Iris pigment epithelial cell (primary cell): ENCODE data around the gene SERPINI1.
A peak's percentile ranks its signal among the peaks of the same experiment; 100 is the strongest.
"Not testable (repeated sequence)": the region's sequence is repeated elsewhere in the genome, so short reads cannot be mapped to it uniquely, and the experiment has no call there.

ENCODE experiments used
- DNase-seq: peaks from one replicate; pipeline ENCODE4 v3.0.0-alpha.2; 2011; ENCODE audit warnings: low read depth

Gene SERPINI1

DNA sequence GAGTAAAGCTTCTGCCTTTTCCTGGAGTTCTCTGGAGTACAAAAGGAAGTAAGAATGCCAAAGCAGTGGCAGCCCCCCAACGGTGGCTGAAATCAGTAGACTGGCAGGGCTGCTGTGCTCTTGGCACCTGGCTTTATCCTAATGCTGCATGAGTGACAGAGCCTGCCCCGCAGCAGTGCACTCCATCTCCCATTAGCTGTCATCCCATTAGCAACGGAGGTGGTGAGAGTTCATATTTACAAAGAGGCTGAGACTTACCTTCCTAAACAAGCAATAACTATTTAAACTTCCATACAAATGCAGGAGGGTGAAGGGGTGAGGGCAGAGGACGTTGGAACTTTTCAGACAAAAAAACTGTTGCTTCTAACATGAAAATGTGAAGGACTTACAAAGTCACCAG lies 51.9 kb downstream of the SERPINI1 start:
- DNase-seq, result no peak

DNA sequence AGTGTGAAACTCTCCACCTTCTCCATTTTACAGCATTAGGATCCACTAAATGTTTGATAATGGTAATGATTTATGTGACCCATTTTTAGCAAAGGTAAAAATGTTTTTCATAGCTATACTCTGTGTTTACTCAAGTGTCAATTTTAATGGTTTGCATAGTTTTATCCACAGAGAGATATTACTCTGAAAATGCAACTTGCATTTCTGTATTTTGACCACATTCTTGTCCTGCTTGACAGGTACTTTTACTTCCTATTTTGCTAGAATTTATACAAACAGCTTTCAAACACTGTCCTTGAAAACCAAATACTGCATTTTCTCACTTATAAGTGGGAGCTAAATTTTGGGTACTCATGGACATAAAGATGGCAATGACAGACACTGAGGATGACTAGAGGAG lies 62.9 kb downstream of the SERPINI1 start:
- DNase-seq, result no peak

DNA sequence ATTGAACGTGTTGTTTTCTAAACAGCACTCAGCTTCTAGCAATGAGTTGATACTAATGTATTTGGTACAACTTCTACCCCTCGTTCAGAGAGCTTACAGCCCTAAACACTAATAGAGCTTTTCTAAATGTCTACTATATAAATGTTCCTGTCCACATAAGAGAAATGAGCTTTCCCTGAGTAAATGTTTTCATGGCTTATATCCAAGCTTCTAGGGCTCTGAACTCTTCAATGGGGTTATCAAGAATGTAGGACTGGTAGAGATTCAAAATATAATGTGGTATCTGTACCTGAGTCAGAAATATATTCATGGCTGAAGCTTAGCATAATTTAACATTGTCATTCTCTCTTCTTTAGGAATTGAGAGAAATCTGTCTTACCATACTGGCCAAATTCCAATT lies 73.4 kb downstream of the SERPINI1 start:
- no peak for DNase-seq

- DNase-seq, result no peak
Measured at GRCh38 chr3:167810236-167810635, 74.7 kb downstream of the SERPINI1 start.

DNA sequence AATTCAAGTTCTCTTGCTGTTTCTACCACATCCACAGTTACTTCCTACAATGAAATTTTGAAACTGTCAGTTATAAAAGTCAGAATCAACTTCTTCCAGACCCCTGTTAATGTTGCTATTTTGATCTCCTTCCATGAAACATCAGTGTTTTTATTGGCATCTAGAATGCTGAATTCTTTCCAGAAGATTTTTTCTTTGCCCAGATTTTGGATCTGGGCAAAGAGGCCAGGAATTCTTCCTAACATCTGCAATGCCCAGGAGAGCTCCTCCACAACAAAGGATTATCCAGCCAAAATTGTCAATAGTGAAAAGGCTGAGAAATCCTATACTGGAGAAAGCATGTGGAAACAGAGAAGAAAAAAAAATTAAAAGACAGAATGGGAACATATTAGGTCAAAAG lies 75.5 kb downstream of the SERPINI1 start:
- DNase-seq, result no peak

- no peak for DNase-seq
Measured at GRCh38 chr3:167813169-167814123, 77.9 kb downstream of the SERPINI1 start.

DNA sequence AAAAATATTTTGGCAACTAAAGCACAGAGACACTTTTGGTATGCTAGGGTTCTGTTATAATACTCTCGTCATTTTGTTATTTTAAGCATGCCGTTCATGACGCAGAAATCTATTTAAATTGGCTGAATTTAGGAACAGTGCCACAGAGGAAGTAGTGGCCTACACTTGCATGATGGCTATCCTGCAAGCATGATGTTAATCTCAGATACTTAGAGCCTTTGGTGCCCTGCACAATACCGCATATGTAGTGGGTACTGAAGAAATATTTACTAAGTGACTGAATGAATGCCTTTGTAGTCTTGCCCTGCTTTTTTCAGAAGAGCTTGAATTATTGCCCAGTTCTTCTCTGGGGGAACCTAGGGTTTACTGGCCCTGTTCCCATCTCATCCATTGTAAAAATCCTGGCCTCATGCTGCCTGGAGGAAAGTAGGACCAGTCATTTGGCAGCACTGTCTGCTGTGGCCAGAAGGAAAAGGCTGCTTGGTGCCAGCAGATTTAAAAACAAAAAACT lies 79.0 kb downstream of the SERPINI1 start:
- DNase-seq, result peak; percentile 0

DNA sequence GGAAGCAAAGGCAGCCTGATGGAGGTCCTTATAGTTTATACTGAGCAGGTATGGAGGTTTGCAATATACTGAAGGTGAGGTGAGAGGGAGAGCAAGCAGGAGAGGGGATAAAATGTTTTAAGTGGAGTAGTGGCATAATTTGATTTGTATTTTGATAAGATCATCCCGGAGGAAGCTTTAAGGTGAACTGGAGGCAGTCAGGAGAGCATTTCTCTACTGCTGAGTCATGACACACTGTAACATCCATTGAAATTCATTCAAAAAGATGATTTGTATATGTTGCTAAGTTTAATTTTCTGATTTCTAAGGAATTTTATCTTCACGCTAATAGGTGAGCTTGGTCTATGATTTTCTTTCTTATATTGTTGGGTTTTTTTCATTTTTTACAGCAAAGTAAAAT lies 81.4 kb downstream of the SERPINI1 start:
- no peak for DNase-seq

DNA sequence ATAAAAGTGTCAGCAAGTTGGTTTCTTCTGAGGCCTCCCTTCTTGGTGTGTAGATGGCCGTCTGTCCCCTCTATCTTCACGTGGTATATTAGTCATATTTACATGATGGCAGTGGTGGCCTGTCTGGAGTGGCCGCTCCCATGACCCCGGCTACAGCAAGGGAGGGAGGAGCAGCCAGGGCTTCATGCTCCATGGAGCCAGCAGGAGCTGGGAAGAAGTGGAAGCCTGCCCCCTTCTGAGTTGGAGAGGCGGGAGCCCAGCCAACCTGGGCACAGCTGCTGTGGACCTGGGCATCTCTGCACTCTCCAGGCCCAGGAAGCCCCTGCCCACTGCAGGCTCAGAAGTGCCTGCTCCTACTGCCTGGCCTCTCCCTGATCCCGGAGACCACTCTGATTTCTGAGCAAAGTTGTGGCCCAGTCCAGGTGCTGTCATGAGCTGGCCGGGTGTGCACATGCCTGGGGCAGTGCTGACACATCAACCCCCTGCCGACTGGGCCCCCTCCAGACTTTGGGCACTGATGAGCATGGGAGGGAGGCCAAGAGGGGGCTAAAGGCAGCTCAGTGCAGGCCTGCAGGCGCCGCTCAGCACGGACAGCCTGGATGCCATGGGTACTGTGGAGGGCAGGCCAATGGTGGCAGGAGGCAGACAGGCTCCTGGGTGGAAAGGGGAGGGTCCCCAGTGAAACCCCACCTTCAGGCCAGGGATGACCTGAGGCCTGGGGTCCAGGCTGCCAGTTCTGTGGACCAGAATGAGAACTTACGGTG lies 84.8 kb downstream of the SERPINI1 start:
- DNase-seq, result no peak

- no peak for DNase-seq
Measured at GRCh38 chr3:167821248-167821805, 85.8 kb downstream of the SERPINI1 start.

DNA sequence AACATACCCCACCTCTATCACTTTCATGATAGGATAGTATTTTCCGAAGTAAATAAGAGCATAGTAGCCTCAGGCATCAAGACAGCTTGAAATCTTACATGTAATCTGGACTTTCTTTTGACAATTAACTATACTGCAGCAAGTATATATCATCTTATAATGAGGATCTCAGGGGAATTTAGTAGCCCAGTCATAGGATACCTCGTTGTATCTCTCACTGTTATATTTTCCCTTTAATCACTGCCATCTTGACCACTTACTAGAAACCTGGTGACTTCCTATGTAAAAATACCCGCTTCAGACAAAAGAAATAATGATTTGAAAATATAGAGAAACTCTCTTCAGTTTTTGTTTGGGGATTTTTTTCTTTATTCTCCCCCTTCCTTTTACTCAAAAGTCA lies 88.2 kb downstream of the SERPINI1 start:
- no peak for DNase-seq

GRCh38 chr3:167827588-167827987 lies 92.1 kb downstream of the SERPINI1 start:
- not testable (repeated sequence) for DNase-seq

DNA sequence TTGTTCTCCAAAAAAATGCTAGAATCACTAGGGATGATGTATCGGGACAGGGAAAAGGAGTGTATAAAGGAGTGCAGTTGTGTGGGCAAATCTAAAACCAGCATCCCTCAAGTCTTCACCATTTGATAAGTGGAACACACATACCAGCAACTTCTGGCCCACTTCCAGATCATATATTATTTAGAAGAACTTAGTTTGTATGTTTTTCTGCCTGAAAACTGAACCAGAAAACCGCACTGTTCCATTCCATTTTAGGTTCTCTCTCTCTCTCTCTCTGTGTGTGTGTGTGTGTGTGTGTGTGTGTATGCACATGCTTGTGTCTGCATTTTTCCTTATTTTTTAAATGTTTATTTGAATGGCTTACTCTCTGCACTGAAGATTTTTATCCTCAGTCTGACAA lies 93.5 kb downstream of the SERPINI1 start:
- no peak for DNase-seq

GRCh38 chr3:167830007-167830406 lies 94.5 kb downstream of the SERPINI1 start:
- DNase-seq, result no peak

- DNase-seq, result no peak
Measured at GRCh38 chr3:167835359-167835758, 99.8 kb downstream of the SERPINI1 start.

GRCh38 chr3:167835953-167836352 lies 100.4 kb downstream of the SERPINI1 start:
- DNase-seq, result no peak

GRCh38 chr3:167837466-167837865 lies 101.9 kb downstream of the SERPINI1 start:
- no peak for DNase-seq

GRCh38 chr3:167839460-167840134 lies 104.1 kb downstream of the SERPINI1 start:
- no peak for DNase-seq

DNA sequence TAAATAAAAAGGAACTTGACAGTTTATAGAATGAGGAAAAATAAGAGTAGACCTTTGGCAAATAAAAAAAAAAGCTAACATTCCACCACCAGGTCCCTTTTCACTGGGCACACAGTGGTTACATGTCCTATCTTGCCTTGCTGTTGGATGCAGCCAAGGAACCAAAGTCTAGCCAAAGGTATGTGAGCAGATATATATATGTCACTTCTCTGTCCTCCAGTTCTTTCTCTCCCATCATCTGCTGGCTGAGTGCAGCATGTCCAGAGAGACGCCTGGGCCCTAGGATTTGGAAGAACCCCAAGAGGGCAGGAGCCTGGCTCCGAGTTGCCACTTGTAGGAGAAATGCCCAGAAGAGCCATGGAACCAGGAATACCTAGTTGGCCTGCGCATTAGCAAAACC lies 104.7 kb downstream of the SERPINI1 start:
- no peak for DNase-seq

DNA sequence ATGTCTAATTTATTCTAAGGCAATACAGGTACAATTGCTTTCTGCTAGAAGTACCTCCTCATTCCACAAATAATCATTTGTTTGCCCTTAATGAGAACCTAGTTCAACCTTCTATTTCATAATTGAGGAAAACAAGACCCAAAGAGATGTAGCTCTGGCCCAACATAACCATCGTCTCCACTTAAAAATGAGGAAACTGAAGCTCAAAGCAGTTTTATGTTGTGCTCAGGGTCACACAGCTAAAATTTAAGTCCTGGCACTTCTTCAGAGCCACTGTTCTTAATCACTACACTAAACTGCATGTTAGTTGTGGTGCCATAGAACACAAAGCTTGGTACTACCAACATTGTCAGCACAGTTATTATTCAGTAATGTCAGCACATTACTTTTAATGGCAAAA lies 108.0 kb downstream of the SERPINI1 start:
- DNase-seq, result no peak

GRCh38 chr3:167843886-167844285 lies 108.4 kb downstream of the SERPINI1 start:
- DNase-seq, result no peak

DNA sequence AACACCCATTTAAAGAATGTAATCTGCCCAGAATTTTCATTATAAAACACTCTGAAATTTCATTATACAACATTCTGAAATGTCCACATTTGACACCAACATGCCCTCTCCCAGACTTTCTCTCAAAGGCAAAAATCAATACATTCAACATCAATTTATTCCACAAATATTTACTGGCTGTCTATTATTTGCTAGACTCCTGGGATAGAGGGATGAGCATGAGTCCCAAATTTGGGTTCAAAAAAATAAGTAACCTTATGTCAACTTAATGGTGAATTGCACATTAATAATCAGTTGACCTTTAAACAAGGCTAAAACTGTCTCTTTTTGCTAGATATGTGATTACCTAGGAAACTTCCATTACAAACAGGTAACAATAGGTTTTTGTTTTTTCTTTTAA lies 109.0 kb downstream of the SERPINI1 start:
- DNase-seq, result no peak
